HG03108 (cell line): ENCODE data around the gene CUL4A.

Source experiments
- ATAC-seq: cut with Tn5 transposase; IDR thresholded peaks from one replicate; pipeline ENCODE4 v1.9.1; 2021; ENCODE audit warnings: moderate library complexity; ENCODE audit not compliant: unreplicated experiment

The CUL4A gene

DNA sequence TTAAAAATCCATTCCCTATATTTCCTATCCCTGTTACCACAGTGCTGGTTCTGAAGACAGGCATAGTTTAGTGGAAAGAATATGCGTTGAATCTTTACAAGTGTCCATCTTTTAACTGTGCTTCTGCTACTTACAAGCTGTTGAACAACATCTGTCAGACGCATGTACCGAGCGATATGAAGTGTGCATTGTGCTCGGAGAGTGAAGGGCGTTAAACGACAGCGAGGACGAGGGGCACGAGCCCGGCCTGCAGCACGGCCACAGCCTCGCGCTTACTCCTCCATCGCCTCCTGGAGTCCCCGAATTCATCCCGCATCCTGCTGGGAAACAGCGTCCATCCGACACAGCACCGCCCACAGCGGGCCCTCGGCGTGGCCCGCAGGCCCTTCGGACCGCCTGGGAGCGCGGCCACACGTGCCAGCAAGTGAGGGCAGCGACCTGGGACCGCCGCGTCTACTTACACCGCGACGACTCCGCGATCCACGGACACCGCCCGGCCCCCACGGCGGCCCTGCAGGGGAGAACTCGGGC is 1.5 kb upstream of the CUL4A start:
- ATAC-seq = peak; percentile 12

DNA sequence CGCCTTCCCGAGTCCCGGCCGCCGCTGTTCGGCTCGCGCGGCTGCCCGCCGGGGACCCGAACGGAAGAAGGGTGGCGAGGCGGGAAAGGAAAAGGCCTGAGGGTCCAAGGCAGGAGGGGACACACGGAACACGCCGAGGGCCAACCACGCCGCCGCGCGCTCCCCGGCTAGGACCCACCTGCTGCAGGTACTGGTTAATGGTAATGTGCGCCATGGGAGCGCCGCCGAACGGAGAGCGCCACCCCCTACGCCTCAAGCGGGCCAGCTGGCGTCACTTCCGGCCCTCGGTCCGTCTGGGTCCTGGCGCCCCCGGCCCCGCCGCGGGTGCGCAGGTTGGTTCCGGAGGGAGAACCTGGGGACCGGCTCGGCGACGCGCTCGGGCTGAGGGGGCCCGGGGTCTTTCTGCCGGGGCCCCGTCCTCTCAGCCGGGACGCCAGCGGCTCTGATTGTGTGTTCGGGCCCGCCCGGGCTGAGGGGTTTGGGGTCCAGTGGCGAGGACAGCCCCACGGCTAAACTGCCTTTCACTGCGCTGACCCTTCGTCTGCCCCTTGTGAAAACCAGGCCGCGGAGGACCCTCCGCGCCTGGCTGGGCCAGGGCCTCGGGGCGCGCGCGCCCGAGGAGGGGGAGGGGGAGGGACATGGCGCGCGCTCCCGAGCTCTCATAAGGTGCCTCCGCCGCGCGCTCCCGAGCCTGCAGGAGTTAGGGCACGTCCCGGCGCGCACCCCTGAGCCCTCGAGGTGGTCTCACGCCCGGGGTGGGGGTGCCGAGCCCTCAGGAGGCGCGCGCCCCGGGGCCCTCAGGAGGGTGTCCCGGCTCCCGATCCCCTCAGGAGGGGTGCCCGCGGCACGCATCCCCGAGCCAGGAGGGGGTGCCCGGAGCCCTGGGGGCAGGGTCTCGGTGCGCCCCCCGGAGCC is 735 bp upstream of the CUL4A start, which contains the start of gene PCID2:
PCID2 (minus strand) TSS at position 249 of the 915 bp plus-strand sequence; CDS start at position 214, 35 bp downstream.
- peak; percentile 72 for ATAC-seq

GRCh38 chr13:113209759-113210421 is 477 bp downstream of the CUL4A start:
- ATAC-seq = peak; percentile 24

DNA sequence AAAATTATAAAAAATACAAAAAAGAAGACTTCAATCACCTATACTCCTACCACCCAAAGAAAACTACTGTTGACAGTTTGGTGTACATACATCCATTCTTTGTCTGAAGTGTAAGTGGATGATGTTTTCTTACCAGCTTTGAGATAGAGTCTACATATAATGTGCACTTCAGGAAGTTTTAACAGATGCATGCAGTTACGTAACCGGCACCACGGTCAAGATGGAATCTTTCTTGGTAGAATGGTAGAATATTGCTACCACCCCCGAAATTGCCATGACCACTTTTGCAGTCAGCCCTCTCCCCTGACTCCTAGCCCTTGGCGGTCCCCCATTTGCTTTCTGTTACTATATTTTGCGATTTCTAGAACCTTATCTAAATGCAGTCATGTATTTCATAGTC is 1.4 kb downstream of the CUL4A start:
- no peak for ATAC-seq

DNA sequence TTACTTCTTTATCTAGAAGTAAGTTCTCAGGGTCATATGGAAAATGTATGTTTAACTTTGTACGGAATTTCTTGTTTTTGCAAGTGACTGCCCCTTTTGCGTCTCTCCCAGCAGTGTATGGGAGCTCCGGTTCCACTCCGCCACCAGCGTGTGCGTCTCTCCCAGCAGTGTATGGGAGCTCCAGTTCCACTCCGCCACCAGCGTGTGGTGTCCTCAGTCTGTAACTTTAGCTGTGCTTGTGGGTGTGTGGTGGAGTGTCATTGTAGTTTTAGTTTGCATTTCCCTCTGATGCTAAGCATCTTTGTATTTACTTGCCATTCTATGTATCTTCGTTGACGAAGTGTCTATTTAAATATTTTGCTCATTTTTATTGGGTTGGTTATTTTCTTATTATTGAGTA is 2.4 kb downstream of the CUL4A start:
- no peak for ATAC-seq

DNA sequence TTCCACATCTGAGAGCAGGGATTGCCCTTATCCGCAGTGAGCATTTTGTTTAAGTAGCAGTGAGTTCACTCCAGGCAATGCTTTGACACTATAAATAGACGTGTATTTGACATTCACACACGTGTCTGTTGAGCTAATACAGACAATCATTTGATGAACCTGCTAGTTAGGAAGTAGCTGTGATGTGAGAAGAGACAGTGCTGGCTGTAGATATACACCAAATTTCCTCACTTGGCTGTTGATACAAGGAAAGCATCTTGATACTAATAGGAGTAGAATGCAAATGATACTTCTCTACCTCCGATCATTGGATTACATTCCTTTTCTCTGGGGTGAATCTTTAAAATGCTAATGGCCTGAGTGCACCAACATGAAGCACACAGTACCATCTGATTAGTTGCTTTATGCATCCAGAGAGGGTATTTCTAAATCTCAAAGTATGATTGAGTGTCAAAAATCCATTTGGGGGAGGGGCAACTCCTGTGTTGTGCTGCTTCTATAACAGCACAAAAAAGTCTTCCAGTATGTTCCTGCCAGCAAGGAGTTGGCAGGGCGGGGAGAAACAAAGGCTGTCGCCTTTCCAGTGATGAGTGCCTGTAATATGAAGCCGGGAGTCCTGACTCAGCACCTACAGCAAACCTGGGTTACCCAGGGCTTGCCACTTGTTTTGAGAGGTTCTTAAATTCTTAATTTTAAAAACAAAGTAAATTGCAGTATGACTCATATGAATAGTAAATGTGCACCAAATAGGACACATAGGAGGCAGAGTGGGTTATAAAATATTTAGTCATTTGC is 7.0 kb downstream of the CUL4A start:
- ATAC-seq = no peak

GRCh38 chr13:113218586-113218985 is 9.2 kb downstream of the CUL4A start:
- no peak for ATAC-seq

GRCh38 chr13:113219256-113219940 is 10.0 kb downstream of the CUL4A start:
- ATAC-seq = no peak

- no peak for ATAC-seq
These were observed 10.8 kb downstream of the CUL4A start for GRCh38 chr13:113220141-113220598.

DNA sequence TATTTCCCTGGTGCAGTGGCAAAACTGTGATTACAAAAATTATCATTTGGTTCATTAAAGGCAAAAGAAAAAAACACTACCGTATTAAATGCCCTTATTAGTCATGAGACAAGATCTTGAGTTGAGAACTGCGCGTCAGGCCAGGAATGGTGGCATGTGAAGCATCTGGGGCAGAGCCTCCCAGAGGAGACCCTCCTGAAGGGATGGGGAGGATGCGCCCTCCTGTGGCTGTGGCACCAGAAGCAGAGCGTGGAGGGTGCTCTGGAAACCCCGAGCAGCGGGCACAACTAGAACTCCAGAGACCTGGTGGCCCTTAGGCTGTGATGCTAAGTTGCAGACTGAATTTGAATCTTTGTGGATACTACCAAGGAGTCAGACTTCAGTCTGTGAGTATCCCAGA is 11.5 kb downstream of the CUL4A start:
- no peak for ATAC-seq

GRCh38 chr13:113223070-113223469 is 13.7 kb downstream of the CUL4A start:
- no peak for ATAC-seq

DNA sequence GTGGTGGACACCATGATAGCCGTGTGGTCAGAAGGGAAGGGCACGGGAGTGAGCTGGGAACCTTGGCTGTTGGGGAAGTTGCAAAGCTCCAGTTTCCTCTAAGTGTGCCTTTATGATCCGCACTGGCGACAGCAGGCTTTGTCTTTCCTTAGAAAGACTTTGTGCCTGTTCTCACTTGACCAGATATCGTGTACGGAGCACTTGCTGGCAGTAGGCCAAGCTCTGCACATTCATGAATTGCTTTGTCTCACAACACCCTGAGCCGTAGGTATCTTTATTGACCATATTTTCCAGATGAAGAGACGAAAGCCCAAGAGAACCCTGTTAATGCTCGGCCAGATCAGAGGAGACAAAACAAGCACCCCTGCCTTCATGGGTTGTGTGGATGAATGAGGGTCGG is 15.1 kb downstream of the CUL4A start:
- ATAC-seq = no peak

GRCh38 chr13:113225515-113225914 is 16.1 kb downstream of the CUL4A start:
- ATAC-seq = no peak

- ATAC-seq = no peak
These were observed 17.5 kb downstream of the CUL4A start for GRCh38 chr13:113226873-113227450.

- no peak for ATAC-seq
These were observed 19.7 kb downstream of the CUL4A start for GRCh38 chr13:113229161-113229560.

GRCh38 chr13:113229791-113230190 is 20.4 kb downstream of the CUL4A start:
- ATAC-seq = no peak

- no peak for ATAC-seq
These were observed 22.1 kb downstream of the CUL4A start for GRCh38 chr13:113231306-113232207.

- ATAC-seq = no peak
These were observed 23.0 kb downstream of the CUL4A start for GRCh38 chr13:113232208-113233003.
